Dermis microvascular lymphatic vessel endothelial cell (primary cell): ENCODE data around the gene SUCLG2. TPM values are rescaled to one million over a fixed set of nuclear protein-coding genes. Genes with fewer than 3 reads are reported as not detected.

ENCODE experiments used
- DNase-seq, 2 donors: peaks; one replicate each; pipeline versions ENCODE4 v3.0.0 to v3.0.0-alpha.2; 2010; ENCODE audit warnings: low read depth in 2 of 2
- total RNA-seq: library from RNA; depleted of rRNA; stranded (reverse); fragments of >200 nt; gene quantifications from 2 replicates; pipeline ENCODE4 v1.2.1, GENCODE V29; 2014

SUCLG2 gene
- total RNA-seq, 1 donor from 2014 or later, result 34.9 TPM

- DNase-seq, result no peak
Observed at GRCh38 chr3:67389176-67389575, 265.2 kb downstream of the SUCLG2 start.

GRCh38 chr3:67388738-67389137 lies 265.7 kb downstream of the SUCLG2 start:
- DNase-seq, result no peak

- DNase-seq, result no peak
Observed at GRCh38 chr3:67386451-67386850, 268.0 kb downstream of the SUCLG2 start.

GRCh38 chr3:67384760-67385397 lies 269.5 kb downstream of the SUCLG2 start:
- DNase-seq, result peak; percentile 24 to 73

- no peak for DNase-seq
Observed at GRCh38 chr3:67384016-67384415, 270.4 kb downstream of the SUCLG2 start.

GRCh38 chr3:67383379-67383778 lies 271.0 kb downstream of the SUCLG2 start:
- DNase-seq, result no peak

- DNase-seq, result no peak
Observed at GRCh38 chr3:67382536-67382935, 271.9 kb downstream of the SUCLG2 start.

- peak; percentile 23 to 44 for DNase-seq
Observed at GRCh38 chr3:67381667-67382272, 272.6 kb downstream of the SUCLG2 start.

- no peak for DNase-seq
Observed at GRCh38 chr3:67380118-67380517, 274.3 kb downstream of the SUCLG2 start.

GRCh38 chr3:67377299-67377698 lies 277.1 kb downstream of the SUCLG2 start:
- DNase-seq, result no peak

GRCh38 chr3:67376416-67376815 lies 278.0 kb downstream of the SUCLG2 start:
- no peak for DNase-seq

GRCh38 chr3:67375976-67376375 lies 278.4 kb downstream of the SUCLG2 start:
- no peak for DNase-seq

- peak in 1 of 2 donors; percentile 42 for DNase-seq
Observed at GRCh38 chr3:67362686-67363085, 291.7 kb downstream of the SUCLG2 start.

GRCh38 chr3:67361770-67362169 lies 292.6 kb downstream of the SUCLG2 start:
- DNase-seq, result no peak

- no peak for DNase-seq
Observed at GRCh38 chr3:67361323-67361722, 293.1 kb downstream of the SUCLG2 start.

- peak in 1 of 2 donors; percentile 36 for DNase-seq
Observed at GRCh38 chr3:67357610-67358458, 296.6 kb downstream of the SUCLG2 start.

GRCh38 chr3:67349551-67350174 lies 304.7 kb downstream of the SUCLG2 start:
- DNase-seq, result no peak

- no peak for DNase-seq
Observed at GRCh38 chr3:67346081-67346480, 308.3 kb downstream of the SUCLG2 start.

- no peak for DNase-seq
Observed at GRCh38 chr3:67335813-67336212, 318.6 kb downstream of the SUCLG2 start.

GRCh38 chr3:67334588-67334987 lies 319.8 kb downstream of the SUCLG2 start:
- no peak for DNase-seq

GRCh38 chr3:67329358-67329757 lies 325.1 kb downstream of the SUCLG2 start:
- DNase-seq, result no peak

GRCh38 chr3:67327582-67327981 lies 326.8 kb downstream of the SUCLG2 start:
- no peak for DNase-seq
